Measurements from ENCODE around the gene TNNI3. TPM values are rescaled to one million over a fixed set of nuclear protein-coding genes. Genes with fewer than 3 reads are reported as not detected.

TNNI3 gene
- polyA plus RNA-seq, 1 of the 3 experiments (the other 2 are of a cell fraction) = 11.4 TPM

- TF ChIP-seq EZH2phosphoT487 (IDR thresholded peaks at IDR 0.05; ENCODE audit: borderline replicate concordance, low read depth) = no peak
- no peak for TF ChIP-seq RCOR1 (IDR thresholded peaks at IDR 0.05; ENCODE audit: low read length)
- TF ChIP-seq MEF2A (IDR thresholded peaks at IDR 0.05; ENCODE audit: borderline replicate concordance, low read depth) = no peak
- TF ChIP-seq YY1 (IDR thresholded peaks at IDR 0.05; ENCODE audit: low read depth) = no peak
- no peak for TF ChIP-seq SIN3A (IDR thresholded peaks at IDR 0.05; ENCODE audit: borderline replicate concordance, low read depth, low read length)
- TF ChIP-seq NRF1 (IDR thresholded peaks at IDR 0.05; ENCODE audit: low read depth, low read length) = no peak
- no peak for TF ChIP-seq CTCF (IDR thresholded peaks at IDR 0.05)
- TF ChIP-seq POLR2AphosphoS5 (IDR thresholded peaks at IDR 0.05; ENCODE audit: low read depth, low read length) = no peak
- POLR2A ChIA-PET = no interaction called here
Measured at GRCh38 chr19:55114566-55115145, 42.9 kb downstream of the TNNI3 start.

GRCh38 chr19:55113570-55114039 lies 43.9 kb downstream of the TNNI3 start:
- Histone ChIP-seq H3K9me3 (no peaks in the 10 kb centered on the region), H3K79me2 (ENCODE audit: insufficient read depth) (peaks cover 67% of the 10 kb centered on the region), H2AFZ (ENCODE audit: low read depth) (no peak overlapping the region), H3F3A (replicated peaks; ENCODE audit: insufficient read depth) (peaks cover 5% of the 10 kb centered on the region), H3K36me3 (replicated peaks in 1 of 2; ENCODE audit: control insufficient read depth in 1 of 2, insufficient read depth in 2 of 2, low read length in 1 of 2) (peaks cover 3 to 13% of the 10 kb centered on the region in 2 experiments), H3K9ac (peak overlapping the region; percentile 33; the same call in 1 of the 2 replicates), H3K27me3 (ENCODE audit: insufficient read depth) (no peaks in the 10 kb centered on the region), H4K20me1 (ENCODE audit: insufficient read depth) (peaks cover 56% of the 10 kb centered on the region), H3K9me2 (no peaks in the 10 kb centered on the region), H3K4me1 (ENCODE audit: control insufficient read depth in 1 of 2, insufficient read depth in 2 of 2, low read depth in 1 of 2, low read length in 1 of 2) (peaks cover 9 to 27% of the 10 kb centered on the region in 2 experiments; a peak in 3 of 4 replicates), H3K4me2 (peak overlapping the region; percentile 47; the same call in 1 of the 2 replicates), H3K4me3 (ENCODE audit: low read depth in 2 of 2, low read length in 1 of 2) (no peak overlapping the region), H3K27ac (ENCODE audit: low read depth in 2 of 2, low read length in 1 of 2) (peak overlapping the region in 1 of 2 experiments; percentile 66; a peak in 2 of 4 replicates)
- DNase-seq = peak; percentile 70
- 50% methylated on average over 12 of the region's 12 CpGs for WGBS (ENCODE audit: low lambda C conversion rate)
- CTCF ChIA-PET = interaction anchor here (6.2 kb wide), 1 partner anchor 25 kb away, joined by 38 read pairs; no protein-coding TSS in a partner anchor
- TF ChIP-seq, protein P1, sequence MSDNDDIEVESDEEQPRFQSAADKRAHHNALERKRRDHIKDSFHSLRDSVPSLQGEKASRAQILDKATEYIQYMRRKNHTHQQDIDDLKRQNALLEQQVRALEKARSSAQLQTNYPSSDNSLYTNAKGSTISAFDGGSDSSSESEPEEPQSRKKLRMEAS (IDR thresholded peaks at IDR 0.05; ENCODE audit: low read depth) = peak; percentile 84
- no peak for TF ChIP-seq YY1 (IDR thresholded peaks at IDR 0.05; ENCODE audit: low read depth)
- POLR2A ChIA-PET = no interaction called here

More at GRCh38 chr19:55114566-55115145, 42.9 kb downstream of the TNNI3 start:
- H3K79me2 ChIP-seq (ENCODE audit: insufficient read depth) = peaks cover 63% of the 10 kb centered on the region
- H2AFZ ChIP-seq (ENCODE audit: low read depth) = no peak overlapping the region
- peak; percentile 14 for DNase-seq
- peak overlapping the region; percentile 96; the same call in 1 of the 2 replicates for H3K4me2 ChIP-seq
- no peak overlapping the region for H3K4me3 ChIP-seq (ENCODE audit: low read depth in 2 of 2, low read length in 1 of 2)
- H3K36me3 ChIP-seq (replicated peaks in 1 of 2; ENCODE audit: control insufficient read depth in 1 of 2, insufficient read depth in 2 of 2, low read length in 1 of 2) = peaks cover 0 to 10% of the 10 kb centered on the region in 2 experiments
- no peaks in the 10 kb centered on the region for H3K9me3 ChIP-seq
- peak overlapping the region in 1 of 2 experiments; percentile 66; a peak in 2 of 4 replicates for H3K27ac ChIP-seq (ENCODE audit: low read depth in 2 of 2, low read length in 1 of 2)
- H3K4me1 ChIP-seq (ENCODE audit: control insufficient read depth in 1 of 2, insufficient read depth in 2 of 2, low read depth in 1 of 2, low read length in 1 of 2) = peaks cover 9 to 27% of the 10 kb centered on the region in 2 experiments; a peak in 3 of 4 replicates
- CTCF ChIA-PET = interaction anchor here (6.2 kb wide), 1 partner anchor 26 kb away, joined by 38 read pairs; no protein-coding TSS in a partner anchor
- H3K27me3 ChIP-seq (ENCODE audit: insufficient read depth) = no peaks in the 10 kb centered on the region
- peaks cover 5% of the 10 kb centered on the region for H3F3A ChIP-seq (replicated peaks; ENCODE audit: insufficient read depth)
- H3K9me2 ChIP-seq = no peaks in the 10 kb centered on the region
- WGBS (ENCODE audit: low lambda C conversion rate) = 99% methylated on average over 9 of the region's 9 CpGs
- H4K20me1 ChIP-seq (ENCODE audit: insufficient read depth) = peaks cover 52% of the 10 kb centered on the region
- H3K9ac ChIP-seq = no peak overlapping the region

Measured in SK-N-SH (cell line).